HG03159 (cell line): ENCODE data around the gene AATK.

Source experiments
- ATAC-seq: cut with Tn5 transposase; IDR thresholded peaks from one replicate; pipeline ENCODE4 v1.9.1; 2021; ENCODE audit warnings: mild to moderate bottlenecking, moderate library complexity; ENCODE audit not compliant: unreplicated experiment

AATK gene

DNA sequence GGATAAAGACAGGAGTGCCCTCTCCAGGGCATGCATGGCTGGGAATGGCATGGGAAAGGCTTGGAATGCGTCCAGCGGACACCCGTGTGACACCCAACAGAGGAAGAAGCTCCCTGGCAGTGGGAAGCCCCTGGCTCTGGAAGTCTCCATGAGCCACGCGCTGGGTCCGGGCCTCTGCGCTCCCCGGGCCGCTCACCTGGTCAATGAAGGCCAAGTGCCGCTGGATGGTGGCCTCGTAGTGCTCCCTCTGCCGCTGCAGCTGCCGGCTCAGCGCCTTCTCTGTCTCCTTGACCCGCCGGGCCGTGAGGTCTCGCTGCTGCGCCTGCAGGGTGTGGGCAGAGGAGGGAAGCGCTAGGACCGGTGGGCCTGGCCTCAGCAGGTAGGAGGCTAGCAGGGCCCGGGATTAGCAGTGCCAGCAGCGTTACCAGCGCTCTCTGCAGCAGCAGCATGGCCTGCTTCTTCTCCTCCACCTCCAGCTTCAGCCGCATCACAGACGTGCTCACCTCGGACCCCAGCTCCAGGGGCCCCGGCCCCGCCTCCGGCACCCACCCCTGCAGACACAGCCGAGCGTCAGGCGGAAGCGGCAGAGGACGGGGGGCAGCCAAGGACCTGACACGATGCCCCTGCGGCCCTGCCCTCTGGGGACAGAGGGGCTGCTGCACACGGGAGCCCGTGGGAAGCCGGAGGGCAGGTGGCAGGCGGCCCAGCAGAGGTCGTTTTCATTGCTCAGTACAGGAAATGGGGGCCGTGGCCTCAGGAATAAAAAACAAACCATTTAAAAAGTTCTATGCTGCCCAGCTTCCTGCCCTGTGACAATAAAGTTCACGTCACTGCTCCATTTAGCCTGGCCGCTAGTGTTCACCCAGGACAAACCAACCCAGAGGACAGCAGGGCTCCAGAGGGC, 30.7 kb upstream of the AATK start:
- ATAC-seq = no peak

DNA sequence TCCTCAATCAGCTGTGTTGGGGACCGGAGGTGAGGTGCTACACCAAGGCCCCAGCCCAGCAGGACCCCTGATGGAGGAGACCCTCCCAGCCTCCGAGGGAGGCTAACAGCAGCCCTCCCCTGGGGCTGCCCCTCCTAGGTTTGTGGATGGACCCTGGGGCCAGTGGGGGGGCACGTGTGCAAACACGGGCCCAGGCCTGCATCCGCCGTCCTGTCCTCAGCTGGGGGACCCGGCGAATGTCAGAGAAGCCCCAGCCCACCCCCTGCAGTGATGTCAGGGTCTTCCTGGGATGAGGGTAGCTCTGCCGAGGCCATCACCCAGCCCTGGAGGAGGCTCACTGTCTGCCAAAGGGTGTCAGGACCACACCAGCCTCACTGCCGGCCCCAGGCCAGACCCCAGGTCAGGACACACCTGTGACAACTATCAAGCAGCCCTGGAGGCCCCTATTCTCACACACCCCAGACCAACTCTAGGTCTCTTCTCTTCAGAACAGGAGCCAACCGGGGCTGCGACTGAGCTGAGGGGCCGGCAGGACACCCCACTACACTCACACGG, 30.0 kb upstream of the AATK start:
- ATAC-seq = no peak

DNA sequence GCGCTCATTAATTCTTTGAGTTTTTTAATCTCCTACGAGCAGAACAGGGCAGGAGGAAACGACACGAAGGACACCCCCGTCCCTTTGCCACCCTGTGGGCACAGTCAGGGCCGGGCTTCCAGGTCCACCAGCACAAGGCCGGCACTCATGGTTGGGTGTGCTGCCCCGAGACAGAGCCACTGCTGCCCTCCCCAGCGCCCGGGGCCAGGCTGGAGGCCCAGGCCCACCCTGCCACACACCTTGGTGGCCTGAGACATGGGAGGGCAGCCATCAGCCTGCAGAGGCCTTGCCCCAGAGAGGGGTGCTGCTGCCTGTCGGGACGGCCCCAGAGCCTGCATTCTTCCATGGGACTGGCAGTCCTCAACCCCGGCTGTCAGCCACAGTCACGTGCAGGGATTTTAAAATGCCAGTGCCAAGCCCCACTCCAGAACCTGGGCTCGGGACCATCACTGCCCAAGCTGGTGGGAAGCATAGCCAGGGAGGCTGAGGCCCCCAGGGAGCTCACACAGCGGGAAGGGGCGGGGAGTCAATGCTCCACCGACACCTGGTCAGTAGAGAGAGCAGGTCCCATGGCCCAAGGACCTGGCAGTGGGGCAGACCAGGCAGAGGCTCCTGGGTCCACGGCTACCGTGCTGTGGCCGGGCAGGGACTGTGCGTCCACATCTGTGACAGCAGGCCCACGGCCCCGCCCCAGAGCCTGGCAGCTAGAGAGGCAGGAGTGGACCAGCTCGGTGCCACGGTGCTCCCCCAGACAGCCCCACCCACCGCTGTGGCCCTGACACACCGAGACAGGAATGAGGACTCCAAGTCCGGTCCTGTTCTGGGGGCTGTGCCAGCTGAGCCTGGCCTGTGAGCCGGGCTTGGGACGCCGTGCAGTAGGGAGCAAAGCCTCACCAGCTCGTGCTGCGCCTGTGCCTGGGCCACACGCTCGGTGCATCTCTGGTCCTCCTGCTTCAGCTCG, 29.2 kb upstream of the AATK start:
- no peak for ATAC-seq

DNA sequence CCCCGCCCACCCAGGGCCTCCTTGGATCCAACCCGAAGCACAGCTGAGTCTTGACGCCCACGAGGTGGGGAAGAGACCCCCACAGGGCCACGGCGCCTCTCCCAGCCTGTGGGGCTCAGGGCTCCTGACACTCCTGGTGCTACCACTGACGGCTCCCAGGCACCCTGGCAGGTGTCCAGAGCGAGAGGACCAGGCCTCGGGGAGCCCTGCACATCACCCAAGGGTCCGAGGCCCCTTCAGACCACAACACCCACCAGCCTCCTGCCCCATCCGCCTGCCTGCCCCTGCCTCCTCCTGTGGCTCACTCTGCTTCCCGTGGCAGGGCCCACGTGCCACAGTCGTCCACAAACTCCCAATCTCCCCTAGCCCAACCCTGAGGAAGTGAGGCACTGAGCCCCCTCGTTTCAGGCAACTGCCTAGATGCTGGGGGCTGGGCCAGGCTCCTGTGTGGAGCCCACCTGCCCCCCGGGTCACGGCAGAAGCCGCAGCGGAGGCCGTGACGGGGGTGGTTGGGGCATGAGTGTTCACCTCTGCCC, 28.3 kb upstream of the AATK start:
- ATAC-seq = no peak

DNA sequence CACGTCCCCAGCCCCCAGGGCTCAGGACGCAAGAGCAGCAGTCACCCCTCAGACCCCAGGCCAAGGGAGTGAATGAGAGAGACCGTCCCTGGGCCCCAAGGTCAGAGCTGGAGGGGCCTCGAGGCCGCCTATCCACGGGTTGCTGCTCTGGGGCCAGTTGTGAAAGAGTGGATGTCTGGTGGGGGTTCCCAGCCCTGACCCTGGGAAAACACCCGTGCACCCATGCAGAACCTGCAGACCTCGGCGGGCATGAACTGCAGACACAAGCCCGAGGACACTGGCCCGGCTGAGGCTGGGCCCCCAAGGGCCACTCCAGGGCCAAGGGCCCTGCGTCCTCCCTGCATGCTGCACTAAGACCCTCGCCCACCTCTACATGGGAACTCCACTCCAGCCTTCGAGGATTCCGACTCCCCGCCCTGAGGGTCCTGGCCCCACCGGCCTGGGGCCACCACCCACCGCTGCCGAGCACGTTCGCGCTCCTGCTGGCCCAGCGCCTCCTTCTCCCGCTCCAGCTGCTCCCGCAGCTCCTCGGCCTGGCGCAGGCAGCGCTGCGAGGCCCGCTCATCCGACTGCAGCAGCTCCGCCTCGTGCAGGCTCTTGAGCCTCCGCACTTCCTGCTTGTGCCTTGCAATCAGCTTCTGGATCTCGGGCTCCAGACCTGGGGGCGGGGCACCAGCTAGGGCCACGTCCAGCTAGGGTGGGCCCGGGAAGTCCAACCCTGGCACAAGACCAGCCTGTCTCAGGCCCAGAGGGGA, 27.6 kb upstream of the AATK start:
- ATAC-seq = no peak

DNA sequence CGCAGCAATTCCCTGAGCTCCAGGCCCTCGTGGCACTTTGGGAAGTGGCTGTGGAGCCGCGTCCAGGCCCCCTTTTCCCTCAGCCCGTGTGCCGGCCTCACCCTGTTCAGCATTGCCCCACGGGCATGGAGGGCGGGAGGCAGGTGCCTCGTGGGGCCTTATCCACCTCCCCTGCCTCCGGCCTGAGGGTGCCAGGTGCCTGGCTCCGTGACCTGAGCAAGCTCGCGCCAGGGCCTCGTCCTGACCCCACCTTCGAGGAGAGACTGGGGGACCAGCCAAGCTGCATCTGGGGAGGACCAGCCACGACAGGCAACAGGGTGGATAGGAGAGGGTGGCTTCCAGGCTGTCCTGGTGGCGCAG, 27.0 kb upstream of the AATK start:
- ATAC-seq = no peak

GRCh38 chr17:81192386-81193050, 26.5 kb upstream of the AATK start:
- no peak for ATAC-seq

GRCh38 chr17:81191646-81192045, 25.6 kb upstream of the AATK start:
- no peak for ATAC-seq

DNA sequence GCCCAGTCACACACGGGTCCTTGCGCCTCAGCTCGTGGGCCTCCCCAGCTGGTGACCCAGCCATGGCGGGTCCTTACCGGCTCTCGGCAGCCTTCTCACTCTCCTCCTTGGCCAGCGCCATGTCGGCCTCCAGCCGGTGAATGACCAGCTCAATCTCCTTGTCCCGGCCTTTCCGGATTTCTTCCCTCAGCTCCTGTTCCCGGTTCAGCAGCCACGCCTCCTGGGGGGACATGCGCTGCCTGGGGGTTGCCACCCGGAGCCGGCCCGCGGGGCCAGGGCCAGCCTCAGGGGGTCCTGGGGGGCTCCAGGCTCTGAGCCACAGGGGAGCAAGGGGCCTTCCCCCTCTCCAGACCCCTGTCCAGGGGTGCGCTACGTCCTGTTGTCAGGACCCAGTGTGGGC, 25.1 kb upstream of the AATK start:
- ATAC-seq = no peak

DNA sequence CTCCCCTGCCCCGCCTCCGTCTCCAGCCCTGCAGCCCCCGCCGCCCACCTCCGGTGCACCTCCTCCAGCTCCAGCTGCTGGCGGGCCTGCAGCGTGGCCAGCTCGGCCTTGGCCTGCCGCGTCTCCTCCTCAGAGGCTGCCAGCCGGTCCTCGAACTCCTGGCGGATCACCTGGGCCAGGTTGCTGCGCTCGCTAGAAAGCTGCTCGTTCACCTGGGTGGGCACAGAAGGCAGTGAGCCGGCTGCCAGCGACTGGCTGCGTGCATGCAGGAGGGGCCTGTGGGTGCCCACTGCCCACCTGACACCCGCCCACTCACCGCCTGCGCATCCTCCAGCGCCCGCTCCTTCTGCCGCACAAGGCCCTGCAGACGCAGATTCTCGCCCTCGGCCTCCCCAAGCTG, 24.6 kb upstream of the AATK start:
- ATAC-seq = no peak

GRCh38 chr17:81189670-81190530, 23.9 kb upstream of the AATK start:
- ATAC-seq = no peak

DNA sequence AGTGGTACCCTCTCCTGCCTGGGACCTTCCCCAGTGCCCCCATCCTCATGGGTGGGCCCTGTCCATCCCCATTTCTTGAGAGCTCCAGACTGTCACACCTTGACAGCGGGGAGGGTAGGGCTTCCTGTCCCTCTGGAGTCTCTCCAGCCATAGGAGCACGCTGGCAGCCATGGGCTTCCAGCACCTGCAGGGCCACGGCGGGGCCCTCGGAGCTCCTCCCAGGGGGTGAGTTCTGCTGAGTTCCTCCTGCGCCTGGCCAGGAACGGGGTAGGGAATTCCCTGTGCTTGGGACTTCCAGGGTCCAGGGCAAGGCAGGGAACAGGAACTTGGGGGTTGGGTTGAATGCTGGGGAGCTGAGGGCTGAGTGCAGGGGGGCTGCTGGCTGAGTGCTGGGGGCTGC, 23.0 kb upstream of the AATK start:
- no peak for ATAC-seq

GRCh38 chr17:81188491-81188840, 22.4 kb upstream of the AATK start:
- no peak for ATAC-seq

DNA sequence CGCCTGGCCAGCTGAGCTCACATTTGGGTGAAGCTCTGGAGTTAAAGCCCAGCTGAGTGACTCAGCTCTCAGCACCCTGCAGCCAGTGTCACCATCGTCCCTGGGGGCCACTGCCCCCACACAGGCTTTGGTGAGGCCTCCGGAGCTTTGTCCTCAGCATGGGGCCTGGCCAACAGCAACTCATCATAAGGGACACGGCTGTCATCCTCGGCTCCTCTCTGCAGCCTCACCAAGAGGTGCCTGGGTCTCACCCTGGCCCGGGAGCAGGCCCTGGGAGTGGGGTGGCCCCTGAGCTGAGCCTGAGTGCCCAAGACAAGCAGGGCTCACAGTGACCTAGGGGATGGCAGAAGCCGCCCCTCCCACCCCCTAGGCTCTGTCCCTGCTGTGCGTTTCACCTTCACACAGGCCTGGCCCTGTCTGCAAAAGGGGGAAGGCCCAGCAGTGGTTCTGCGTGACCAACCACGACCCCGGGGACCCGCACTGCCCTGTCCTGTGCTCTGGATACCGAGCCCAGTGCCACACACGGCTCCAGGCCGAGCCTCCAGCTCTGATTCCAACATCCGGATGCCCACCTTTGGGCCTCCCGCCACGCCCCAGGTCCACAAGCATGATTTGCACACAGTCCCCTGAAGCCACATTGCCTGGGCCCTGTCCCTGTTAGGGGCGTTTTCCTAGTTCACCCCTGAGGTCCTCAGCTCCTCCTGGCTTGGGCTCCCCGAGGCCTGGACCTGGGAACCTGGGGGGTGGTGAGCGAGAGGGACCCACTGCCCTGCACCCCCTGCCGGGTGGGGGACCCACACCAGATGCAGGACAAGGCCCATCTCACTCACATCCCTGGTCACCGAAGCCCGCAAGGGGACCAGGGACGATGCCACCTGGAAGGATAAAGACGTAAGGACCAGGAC, 21.8 kb upstream of the AATK start:
- no peak for ATAC-seq

- no peak for ATAC-seq
Measured at GRCh38 chr17:81187120-81187519, 21.1 kb upstream of the AATK start.

DNA sequence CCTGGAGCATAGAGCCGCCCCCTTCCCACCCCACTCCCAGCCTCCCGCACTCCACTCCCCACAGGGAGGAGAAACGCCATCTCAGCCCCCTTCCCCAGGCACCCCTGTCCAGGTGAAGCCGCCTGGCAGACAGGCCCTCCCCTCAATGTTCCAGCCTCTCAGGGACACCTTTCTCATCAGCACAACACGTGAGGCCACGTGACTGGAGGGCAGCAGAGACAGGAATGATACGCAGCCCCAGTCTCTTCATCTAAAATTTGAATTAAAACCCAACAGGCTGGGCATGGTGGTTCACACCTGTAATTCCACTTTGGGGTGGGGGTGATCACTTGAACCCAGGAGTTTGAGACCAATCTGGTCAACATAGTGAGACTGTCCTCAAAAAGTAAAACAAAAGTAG, 20.2 kb upstream of the AATK start:
- ATAC-seq = no peak

- no peak for ATAC-seq
Measured at GRCh38 chr17:81184555-81184954, 18.5 kb upstream of the AATK start.

DNA sequence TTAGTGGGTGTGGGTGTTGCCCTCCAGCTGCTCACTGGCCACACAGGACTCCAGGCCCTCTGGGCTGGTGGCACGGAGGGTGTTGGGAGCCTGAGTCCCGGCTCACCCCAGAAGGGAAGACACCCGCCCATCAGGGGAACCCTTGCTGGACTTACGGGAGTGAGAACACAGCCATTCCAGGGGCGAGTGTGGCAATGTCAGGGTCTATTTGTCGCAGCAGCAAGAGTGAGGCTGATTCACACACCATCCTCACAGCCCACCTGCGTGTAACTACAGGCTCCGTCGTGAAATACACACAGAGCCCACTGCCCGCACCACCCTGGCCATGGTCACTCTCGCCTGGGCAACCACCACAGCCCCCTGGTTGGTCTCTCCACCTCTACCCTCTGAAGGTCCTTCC, 17.8 kb upstream of the AATK start:
- no peak for ATAC-seq
